CD4-positive, alpha-beta T cell treated with Interferon gamma for 1 hour (primary cell): ENCODE data around the gene FOXK1.
"Not testable (repeated sequence)": the region's sequence is repeated elsewhere in the genome, so short reads cannot be mapped to it uniquely, and the experiment has no call there.

Source experiments
- DNase-seq: peaks from one replicate; pipeline ENCODE4 v3.0.0-alpha.2; 2020

FOXK1 gene

DNA sequence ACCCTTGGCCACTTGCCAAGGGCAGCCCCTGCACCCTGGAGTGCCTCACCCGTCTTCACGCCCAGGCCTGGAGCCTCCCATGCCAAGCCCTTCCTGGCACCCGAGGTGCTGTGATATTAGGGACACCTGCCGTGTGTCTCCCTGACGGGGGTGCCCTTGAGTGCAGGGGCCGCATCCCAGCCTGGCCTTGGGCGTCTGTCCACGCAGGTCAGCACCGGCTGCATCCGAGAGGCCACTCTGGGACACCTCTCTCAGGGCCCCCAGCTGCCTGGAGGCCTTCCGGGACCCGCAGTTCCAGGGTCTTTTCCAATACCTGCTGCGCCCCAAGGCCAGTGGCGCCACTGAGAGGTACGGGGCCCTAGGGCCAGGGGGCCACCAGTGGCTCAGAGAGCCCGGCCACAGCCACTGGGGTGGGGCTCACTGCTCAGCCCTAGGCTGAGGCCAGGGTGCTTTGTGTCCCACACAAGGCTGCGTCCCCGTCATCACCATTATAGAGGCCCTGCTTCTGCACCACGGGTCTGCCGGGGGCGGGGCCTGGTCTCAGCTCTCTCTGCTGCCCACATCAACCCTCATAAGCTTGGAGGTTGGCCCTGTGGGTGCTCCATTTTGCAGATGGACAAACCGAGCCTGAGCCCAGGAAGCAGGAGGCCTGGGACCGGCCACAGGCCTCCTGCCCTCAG is 106.0 kb downstream of the FOXK1 start:
- no peak for DNase-seq

DNA sequence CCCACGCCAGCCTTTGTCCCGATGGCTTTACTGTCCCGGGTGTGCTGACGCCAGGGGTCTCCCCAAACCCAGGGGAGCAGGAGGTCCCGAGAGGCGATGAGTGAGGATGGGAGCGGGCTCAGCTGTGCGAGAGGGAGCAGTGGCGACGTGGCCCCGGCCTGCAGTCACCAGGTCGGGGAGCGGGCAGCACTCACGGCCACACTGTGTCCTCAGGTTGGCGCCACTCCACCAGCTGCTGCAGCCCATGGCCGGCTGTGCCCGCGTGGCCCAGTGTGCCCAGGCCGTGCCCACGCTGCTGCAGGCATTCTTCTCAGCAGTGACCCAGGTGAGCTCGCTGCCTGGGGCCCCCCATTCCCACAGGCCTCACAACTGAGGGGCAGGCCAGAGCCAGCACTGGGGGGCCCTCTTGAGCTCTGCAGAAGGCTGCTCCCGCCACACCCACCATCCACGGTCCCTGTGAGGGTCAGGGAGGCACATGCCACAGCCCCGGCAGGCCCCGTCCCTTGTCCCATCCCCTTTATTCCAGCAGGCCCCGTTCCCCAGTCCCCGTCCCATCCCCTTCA is 106.6 kb downstream of the FOXK1 start:
- DNase-seq: no peak

DNA sequence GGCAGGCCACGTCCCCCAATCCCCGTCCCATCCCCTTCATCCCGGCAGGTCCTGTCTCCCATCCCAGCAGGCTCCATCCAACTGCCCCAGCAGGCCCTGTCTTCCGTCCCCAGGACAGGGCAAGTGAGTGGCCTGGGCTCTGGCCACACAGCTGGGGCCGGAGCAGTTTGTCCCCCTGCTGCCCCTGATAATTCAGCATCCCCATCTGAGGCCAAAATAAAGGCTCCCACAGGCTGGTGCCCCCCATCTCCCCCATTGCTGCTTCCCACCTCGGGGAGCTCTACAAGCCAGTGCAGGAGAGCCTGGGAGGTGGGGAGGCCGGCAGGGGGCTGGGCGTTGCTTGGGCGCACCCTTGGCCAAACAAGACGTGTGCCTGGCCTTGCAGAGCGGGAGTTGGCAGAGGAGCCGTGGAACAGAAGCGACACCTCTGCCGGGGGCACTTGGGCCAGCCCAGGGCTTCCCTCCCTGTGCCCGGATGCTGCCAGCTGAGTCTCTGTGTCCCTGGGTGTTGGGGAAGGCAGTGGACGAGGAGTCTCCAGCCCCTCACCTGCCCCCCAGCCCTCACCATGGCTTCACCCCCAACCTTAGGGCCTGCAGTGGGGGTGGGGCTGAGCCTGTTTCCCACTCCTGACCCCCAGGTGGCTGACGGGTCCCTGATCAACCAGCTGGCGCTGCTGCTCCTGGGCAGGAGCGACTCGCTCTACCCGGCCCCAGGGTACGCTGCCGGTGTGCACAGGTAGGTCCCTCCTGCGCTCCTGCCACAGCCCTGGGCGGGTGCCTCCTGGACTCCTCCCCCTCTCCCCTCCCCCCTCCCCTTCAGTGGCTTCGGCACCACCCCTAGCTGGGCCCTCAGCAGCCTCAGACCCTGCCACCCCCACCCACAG is 107.3 kb downstream of the FOXK1 start:
- no peak for DNase-seq

DNA sequence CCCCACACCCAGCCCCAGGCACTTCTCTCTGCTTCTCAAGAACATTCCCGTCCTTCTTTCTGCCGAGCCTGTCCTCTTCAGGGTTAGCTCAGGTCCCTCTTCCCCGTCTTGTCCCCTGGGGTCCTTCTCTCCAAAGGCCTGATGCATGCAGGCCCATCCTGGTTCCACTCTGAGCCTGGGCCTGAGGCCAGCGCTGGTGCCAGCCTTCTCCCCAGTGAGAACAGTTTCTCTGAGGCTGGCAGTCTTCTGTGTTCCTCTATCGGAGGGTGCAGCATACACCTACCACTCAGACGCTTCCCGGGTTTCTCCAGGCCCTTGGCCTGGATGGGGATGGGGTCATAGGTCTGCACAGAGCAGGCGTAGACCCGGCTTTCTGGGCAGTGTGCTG is 108.0 kb downstream of the FOXK1 start:
- DNase-seq: no peak

DNA sequence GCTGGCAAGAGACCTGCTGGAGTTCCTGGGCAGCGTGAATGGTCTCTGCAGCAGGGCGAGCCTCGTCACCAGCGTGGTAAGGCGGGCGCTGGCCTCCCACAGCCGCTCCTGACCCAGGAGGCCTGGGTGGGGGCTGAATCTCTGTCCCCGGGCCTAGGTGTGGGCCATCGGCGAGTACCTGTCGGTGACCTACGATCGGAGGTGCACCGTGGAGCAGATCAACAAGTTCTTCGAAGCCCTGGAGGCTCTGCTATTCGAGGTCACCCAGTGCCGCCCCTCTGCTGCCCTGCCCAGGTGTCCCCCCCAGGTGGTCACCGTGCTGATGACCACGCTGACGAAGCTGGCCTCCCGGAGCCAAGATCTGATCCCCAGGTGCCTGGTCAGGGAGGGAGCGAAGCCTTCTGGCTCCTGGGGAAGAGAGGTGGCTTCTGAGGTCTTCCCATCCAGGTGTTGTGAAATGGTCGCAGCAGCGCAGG is 108.5 kb downstream of the FOXK1 start:
- DNase-seq: no peak

DNA sequence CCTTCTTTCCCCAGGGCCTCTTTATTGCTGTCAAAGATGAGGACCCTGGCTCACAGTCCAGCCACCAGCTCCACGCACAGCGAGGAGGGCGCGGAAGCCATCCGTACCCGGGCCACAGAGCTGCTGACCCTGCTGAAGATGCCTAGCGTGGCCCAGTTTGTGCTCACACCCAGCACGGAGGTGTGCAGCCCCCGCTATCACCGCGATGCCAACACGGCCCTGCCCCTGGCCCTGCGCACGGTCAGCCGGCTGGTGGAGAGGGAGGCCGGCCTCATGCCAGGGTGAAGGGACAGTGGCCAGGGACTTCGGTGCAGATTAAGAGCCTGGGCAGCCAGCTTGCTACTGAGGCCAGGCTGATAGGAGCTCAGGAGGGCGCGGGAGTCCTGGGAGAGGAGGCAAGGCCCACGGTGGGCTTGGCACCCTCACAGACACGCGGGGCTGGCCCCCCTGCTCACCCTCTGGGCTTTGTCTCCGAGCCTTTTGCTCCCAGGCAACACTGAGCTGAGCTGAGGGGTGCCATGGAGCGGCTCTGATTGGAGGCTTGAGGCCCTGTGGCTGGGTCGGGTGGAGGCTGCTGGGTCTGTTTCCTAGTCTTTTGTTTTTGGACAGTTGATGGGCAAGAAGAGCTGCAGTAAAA is 109.1 kb downstream of the FOXK1 start:
- no peak for DNase-seq

DNA sequence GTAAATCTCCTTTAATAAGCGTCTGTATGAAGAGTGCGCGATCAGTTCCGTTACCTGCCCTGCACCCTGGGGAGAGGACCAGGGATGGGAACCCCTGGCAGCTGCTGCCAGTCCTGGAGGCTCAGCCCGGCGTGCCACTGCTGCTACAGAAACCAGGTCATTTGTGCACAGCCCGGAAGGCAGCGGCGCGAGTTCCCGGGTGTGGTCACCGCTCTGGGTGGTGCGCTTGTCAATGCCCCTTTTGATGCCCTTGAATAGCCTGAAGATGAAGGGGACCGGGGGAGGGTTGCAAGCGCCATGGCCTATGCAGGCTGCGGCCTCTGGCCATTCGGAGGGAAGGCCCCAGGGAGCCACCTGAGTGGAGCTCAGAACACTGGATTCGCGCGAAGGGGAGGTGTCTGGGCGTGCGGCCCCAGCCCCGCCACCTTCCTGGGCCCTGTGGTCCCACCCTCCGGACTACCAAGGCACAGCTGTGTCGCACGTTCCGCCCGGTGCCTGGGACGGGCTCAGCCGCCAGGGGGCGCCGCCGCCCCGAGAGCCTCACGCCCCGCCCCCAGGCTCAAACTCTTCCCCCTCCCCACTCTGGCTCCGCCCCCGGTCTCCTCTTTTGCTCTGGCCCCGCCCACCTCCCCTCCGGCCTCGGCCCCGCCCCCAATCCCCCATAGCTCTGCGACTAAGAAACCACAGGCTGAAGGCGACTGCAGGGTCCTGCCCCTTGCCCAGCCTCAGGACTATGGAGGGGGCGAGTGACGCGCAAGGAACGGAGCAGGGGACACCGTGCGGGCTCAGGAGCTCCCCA is 109.8 kb downstream of the FOXK1 start:
- peak; percentile 78 for DNase-seq

DNA sequence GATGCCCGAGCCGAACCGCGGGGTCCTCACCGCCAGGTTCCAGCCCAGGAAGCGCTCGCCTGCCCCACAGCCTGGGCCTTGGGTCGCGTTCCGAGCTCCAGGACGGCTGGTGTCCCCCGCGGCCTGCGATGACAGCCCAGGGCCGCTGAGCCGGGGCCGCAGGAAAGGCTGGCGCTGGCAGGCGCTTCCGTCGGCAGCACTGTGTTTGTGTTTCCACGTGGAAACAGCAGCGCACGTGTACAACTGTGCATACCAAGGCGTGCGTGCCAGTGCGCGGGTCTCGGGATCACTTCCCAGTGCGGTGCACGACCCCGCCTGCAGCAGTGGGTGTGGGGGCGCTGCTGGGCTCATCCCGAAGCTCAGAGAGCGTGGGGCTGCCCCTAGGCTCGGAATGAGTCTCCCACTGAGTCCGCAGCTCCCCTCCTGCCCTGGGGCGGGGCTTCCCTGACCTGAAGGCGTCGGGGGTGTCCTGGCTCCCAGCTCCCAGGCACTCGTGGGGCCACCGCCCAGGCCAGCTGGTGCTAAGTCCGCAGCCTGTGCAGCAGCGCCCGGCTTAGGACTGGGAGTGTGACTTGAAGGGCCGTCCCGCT is 110.5 kb downstream of the FOXK1 start:
- no peak for DNase-seq

DNA sequence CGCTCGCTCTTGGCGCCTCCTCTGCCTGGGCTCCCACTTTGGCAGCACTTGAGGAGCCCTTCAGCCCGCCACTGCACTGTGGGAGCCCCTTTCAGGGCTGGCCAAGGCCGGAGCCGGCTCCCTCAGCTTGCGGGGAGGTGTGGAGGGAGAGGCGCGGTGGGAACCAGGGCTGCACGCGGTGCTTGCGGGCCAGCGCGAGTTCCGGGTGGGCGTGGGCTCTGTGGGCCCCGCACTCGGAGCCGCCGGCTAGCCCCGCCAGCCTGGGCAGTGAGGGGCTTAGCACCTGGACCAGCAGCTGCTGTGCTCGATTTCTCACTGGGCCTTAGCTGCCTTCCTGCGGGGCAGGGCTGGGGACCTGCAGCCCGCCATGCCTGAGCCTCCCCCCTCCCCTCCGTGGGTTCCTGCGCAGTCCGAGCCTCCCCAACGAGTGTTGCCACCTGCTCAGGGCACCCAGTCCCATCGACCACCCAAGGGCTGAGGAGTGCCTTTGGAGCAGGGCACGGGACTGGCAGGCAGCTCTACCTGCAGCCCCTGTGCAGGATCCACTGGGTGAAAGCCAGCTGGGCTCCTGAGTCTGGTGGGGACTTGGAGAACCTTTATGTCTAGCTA is 111.4 kb downstream of the FOXK1 start:
- DNase-seq: not testable (repeated sequence)

DNA sequence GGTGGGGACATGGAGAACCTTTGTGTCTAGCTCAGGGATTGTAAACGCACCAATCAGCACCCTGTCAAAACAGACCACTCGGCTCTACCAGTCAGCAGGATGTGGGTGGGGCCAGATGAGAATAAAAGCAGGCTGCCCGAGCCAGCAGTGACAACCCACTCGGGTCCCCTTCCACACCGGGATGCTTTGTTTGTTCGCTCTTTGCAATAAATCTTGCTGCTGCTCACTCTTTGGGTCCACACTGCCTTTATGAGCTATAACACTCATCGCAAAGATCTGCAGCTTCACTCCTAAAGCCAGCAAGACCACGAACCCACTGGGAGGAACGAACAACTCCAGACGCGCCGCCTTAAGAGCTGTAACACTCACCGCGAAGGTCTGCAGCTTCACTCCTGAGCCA is 112.1 kb downstream of the FOXK1 start:
- not testable (repeated sequence) for DNase-seq

DNA sequence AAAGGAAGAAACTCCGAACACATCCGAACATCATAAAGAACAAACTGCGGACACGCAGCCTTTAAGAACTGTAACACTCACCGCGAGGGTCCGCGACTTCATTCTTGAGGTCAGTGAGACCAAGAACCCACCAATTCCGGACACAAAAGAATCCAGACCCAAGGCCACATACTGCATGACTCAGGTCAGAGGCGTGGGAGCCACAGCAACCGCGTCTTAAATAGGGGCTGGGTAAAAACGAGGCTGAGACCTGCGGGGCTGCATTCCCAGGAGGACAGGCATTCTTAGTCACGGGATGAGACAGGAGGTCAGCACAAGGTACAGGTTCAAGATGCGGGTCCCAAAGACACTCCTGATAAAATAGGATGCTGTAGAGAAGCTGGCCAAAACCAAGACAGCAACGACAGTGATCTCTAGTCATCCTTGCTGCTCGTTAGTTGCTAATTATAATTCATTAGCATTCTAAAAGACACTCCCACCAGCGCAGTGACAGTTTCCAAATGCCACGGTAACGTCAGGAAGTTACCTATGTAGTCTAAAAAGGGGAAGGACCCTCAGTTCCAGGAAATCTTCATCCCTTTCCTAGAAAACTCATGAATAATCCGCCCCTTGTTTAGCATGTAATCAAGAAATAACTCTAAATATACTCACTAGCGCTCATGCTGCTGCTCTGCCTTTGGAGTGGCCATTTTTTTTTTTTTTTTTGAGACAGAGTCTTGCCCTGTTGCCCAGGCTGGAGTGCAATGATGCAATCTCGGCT is 112.7 kb downstream of the FOXK1 start:
- DNase-seq: no peak

DNA sequence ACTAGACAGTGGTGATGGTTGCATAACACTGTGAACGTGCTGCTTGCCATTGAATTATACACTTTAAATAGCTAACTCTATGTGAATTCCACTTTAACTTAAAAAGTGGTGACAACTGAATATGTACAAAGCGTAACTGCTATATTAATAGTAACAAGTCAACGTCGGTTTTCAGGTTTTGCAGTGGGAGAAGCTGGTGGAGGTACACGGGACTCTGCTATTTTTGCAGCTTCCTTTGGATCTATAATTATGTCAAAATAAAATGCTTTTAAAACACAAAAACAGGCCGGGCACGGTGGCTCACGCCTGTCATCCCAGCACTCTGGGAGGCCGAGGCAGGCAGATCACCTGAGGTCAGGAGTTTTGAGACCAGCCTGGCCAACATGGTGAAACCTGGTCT is 114.4 kb downstream of the FOXK1 start:
- DNase-seq: no peak

DNA sequence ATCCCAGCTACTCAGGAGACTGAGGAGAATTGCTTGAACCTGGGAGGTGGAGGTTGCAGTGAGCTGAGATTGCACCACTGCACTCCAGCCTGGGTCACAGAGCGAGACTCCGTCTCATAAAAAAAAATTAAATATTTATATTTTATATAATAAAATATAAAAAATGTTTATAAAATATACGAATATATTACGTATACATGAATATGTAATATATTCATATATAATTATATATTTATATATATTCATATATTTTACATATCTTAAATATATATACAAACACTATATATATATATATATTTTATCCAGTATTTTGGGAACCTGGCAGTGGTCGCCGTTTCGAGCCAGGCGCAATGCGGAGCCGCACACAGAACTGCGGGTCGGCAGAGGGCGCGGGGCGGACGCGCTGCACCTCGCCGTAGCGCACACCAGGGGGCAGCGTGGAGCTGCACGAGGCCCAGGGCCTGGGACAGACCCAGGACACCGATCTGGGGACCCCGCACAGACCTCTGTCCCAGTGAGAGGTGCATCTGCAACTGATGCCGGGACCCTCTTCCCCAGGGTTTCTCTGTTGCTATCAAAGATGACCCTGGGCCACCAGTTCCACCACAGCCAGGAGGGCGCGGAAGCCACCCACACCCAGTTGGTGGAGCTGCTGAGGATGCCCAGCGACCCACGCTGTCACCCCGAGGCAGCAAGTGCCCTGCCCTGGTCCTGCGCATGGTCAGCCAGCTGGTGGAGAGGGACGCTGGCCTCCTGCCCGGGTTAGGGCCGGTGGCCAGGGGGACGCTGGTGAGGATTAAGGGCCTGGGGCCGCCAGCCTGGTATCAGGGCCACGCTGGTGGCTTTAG is 116.0 kb downstream of the FOXK1 start:
- peak; percentile 48 for DNase-seq

DNA sequence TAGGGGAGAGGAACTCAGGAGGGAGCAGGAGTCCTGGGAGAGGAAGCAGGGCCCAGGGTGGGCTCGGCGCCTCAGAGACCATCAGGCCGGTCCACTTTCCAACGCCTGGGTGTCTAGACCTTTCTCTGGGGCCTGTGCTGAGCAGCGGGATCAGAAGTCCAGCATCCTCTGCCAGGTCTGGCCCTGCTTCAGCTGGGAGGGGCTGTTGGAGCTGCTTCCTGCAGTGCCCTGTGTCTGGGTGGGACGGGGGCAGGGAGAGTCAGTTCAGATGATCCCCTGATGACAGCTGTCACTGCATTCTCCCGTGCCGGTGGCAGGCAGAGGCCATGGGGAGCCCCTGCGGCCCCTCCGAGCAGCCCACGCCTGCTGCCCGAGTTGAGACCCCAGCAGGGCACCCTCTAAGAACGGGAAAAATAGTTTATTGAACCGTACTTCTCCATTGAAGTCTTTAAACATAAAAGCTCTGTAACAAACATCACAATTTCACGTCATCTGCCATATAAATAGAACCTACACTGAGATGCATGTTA is 116.7 kb downstream of the FOXK1 start:
- DNase-seq: no peak

DNA sequence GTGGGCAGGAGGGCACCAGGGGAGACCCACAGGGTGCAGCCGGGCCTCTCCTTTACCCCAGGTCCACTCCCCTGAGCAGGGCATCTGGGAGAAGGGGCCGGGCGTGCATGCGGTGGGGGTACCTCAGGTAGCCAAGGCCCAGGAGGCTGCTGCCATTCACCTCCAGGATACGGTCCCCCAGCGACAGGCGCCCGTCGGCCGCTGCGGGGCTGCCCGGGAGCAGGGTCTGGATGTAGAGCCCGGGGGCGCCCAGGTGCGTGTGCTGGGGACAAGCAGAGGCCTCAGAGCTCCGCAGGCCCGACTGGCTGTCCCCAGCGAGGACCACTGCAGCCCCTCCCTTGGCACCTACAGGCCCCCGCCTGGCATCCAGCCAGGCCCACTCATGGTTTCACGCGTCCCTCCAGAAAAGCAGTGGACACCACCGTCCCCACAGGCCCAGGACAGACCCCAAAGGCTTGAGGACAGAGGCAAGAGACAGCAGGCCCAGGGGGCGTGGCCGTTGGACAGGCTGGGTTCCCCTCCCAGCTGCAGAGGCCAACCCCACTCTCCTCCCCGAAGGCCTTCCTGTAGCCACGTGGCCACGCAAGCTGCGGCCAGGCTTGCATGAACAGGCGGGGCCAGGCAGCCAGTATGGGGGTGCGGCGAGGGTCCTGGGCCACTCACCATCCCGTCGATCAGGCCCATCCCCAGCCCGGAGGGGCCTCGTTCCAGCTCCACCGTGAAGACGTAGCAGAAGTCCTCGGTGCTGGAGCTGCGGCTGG is 117.6 kb downstream of the FOXK1 start:
- DNase-seq: no peak

DNA sequence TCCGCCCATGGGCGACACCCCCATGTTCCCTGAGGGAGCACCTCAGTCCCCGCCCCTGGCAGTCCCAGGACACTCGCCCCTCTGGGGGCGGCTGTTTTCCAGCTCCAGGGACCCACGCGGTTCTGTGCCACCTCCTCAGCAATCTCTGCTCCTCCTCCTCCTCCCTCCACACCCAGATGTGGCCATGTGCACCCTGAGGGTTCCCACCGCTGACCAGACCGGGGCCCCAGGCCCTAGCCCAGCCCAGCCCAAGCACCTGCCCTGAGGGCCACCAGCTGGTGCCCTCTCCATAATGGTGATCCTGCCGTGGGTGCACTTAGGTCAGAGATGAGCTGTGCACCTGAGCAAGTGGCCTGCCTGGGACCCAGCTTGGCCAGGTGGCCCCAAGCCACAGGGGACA is 118.4 kb downstream of the FOXK1 start:
- no peak for DNase-seq

DNA sequence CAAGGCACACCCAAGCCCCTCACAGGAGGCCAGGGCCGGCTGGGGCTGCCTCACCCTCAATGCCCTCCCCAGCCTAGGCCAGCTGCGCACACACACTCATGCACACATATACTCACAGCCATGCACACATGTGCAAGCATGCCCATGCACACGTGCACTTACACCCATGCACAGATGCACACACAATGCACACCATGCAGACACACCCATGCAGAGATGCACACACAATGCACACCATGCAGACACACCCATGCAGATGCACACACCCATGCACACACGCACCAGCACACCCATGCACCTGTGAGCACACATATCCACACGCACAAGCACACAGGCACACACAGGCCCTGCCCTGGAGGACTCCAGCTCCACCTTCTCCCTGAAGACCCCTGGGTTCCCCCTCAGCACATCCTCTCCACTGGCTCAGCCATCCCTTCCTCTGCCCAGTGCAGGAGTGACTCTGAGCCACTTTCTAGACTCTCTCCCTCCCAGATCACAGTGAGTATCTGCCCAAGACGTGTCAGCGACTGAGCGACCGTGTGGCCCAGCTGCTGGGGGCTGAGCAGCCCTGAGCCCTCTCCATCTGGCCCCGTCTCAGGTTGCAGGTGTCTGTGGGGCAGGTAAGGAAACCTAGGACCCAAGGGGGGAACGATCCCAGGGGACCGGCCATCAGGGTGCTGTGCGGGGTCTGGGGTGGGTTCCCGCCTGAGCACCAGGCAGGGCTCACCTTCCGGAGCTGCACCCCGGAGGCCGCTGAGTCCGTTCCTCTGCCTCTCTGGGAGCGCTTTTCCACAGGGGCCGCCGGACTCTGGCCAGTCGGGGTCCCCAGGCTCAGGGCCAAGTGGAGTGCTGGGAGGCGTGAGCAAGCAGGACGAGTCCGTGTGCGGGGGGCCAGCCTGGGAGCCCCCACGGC is 119.1 kb downstream of the FOXK1 start:
- no peak for DNase-seq

DNA sequence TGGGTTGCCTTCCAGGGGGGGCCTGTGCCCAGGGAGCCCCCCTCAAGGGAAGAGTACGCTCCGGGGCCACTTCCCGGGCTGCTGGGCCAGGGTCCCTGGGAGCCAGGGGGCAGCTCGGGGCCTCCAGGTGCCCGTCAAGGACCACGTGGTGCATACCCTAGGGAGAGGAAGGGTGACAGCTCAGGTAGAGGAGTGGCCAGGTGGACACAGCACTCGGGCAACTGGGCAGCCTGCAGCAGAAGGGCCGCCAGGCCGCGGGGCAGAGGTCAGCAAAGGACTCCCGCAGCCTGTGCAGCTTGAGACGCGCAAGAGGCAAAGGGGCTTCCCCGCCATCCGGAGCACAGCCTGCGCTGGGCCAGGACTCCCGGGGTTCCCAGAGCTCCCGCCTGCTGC is 119.7 kb downstream of the FOXK1 start:
- DNase-seq: no peak
